ENCODE results near the gene UBE2Q1.

UBE2Q1 gene

GRCh38 chr1:154529308-154529707 lies 29.2 kb downstream of the UBE2Q1 start:
- Histone ChIP-seq H3K9me3 (no peaks in the 10 kb centered on the region; the same call in 1 of the 2 replicates), H3K4me1 (no peaks in the 10 kb centered on the region), H3K27me3 (no peaks in the 10 kb centered on the region), H3K4me3 (ENCODE audit: low read depth, low read length) (no peak overlapping the region), H3K36me3 (no peaks in the 10 kb centered on the region)
- TF ChIP-seq CTCF (IDR thresholded peaks at IDR 0.05; ENCODE audit: low read depth, low read length): no peak
- no peak for DNase-seq

- no peak for TF ChIP-seq CTCF (IDR thresholded peaks at IDR 0.05; ENCODE audit: low read depth, low read length)
- Histone ChIP-seq H3K4me1 (no peaks in the 10 kb centered on the region), H3K4me3 (ENCODE audit: low read depth, low read length) (no peak overlapping the region), H3K27me3 (no peaks in the 10 kb centered on the region), H3K36me3 (no peaks in the 10 kb centered on the region), H3K9me3 (no peaks in the 10 kb centered on the region; the same call in 1 of the 2 replicates)
- DNase-seq: no peak
These were observed 31.3 kb downstream of the UBE2Q1 start for GRCh38 chr1:154527192-154527591.

GRCh38 chr1:154524881-154525280 lies 33.6 kb downstream of the UBE2Q1 start:
- Histone ChIP-seq H3K4me3 (ENCODE audit: low read depth, low read length) (no peak overlapping the region), H3K9me3 (no peaks in the 10 kb centered on the region), H3K27me3 (no peaks in the 10 kb centered on the region), H3K4me1 (no peaks in the 10 kb centered on the region), H3K36me3 (no peaks in the 10 kb centered on the region)
- no peak for DNase-seq
- TF ChIP-seq CTCF (IDR thresholded peaks at IDR 0.05; ENCODE audit: low read depth, low read length): no peak

GRCh38 chr1:154521695-154522094 lies 36.8 kb downstream of the UBE2Q1 start:
- Histone ChIP-seq H3K36me3 (no peaks in the 10 kb centered on the region), H3K9me3 (no peaks in the 10 kb centered on the region), H3K27me3 (no peaks in the 10 kb centered on the region; the same call in 1 of the 2 replicates), H3K4me3 (ENCODE audit: low read depth, low read length) (no peak overlapping the region), H3K4me1 (no peaks in the 10 kb centered on the region)
- DNase-seq: no peak
- TF ChIP-seq CTCF (IDR thresholded peaks at IDR 0.05; ENCODE audit: low read depth, low read length): no peak

- H3K27me3 ChIP-seq: no peaks in the 10 kb centered on the region; the same call in 1 of the 2 replicates
- no peak for TF ChIP-seq CTCF (IDR thresholded peaks at IDR 0.05; ENCODE audit: low read depth, low read length)
- H3K4me3 ChIP-seq (ENCODE audit: low read depth, low read length): no peak overlapping the region
- no peaks in the 10 kb centered on the region for H3K36me3 ChIP-seq
- no peaks in the 10 kb centered on the region for H3K9me3 ChIP-seq
- H3K4me1 ChIP-seq: no peaks in the 10 kb centered on the region
- no peak for DNase-seq
These were observed 38.1 kb downstream of the UBE2Q1 start for GRCh38 chr1:154520333-154520732.

GRCh38 chr1:154519591-154519991 lies 38.9 kb downstream of the UBE2Q1 start:
- TF ChIP-seq CTCF (IDR thresholded peaks at IDR 0.05; ENCODE audit: low read depth, low read length): no peak
- Histone ChIP-seq H3K36me3 (no peaks in the 10 kb centered on the region), H3K9me3 (no peaks in the 10 kb centered on the region), H3K4me1 (no peaks in the 10 kb centered on the region), H3K27me3 (no peaks in the 10 kb centered on the region; the same call in 1 of the 2 replicates), H3K4me3 (ENCODE audit: low read depth, low read length) (no peak overlapping the region)
- no peak for DNase-seq
